GM21360 (cell line): ENCODE measurements around the gene ABI2.
"Not testable (repeated sequence)": the region's sequence is repeated elsewhere in the genome, so short reads cannot be mapped to it uniquely, and the experiment has no call there.

ENCODE experiments used
- ATAC-seq: cut with Tn5 transposase; IDR thresholded peaks from one replicate; pipeline ENCODE4 v1.9.1; 2021; ENCODE audit warnings: mild to moderate bottlenecking, moderate library complexity; ENCODE audit not compliant: unreplicated experiment

The ABI2 gene

GRCh38 chr2:203327901-203328759, at the start of gene ABI2:
Gene ABI2 (plus strand): TSS chr2:203328394. CDS start chr2:203328515, 121 bp downstream.
- peak; percentile 52 for ATAC-seq

- no peak for ATAC-seq
Measured at GRCh38 chr2:203279288-203279687, 48.9 kb upstream of the ABI2 start.

- no peak for ATAC-seq
Measured at GRCh38 chr2:203280428-203281064, 47.6 kb upstream of the ABI2 start.

GRCh38 chr2:203282101-203282500, 46.1 kb upstream of the ABI2 start:
- no peak for ATAC-seq

GRCh38 chr2:203286532-203286931, 41.7 kb upstream of the ABI2 start:
- no peak for ATAC-seq

- ATAC-seq = no peak
Measured at GRCh38 chr2:203301667-203302066, 26.5 kb upstream of the ABI2 start.

GRCh38 chr2:203302586-203302985, 25.6 kb upstream of the ABI2 start:
- ATAC-seq = not testable (repeated sequence)

GRCh38 chr2:203310688-203311436, 17.3 kb upstream of the ABI2 start:
- no peak for ATAC-seq

GRCh38 chr2:203326356-203326755, 1.8 kb upstream of the ABI2 start:
- ATAC-seq = no peak

GRCh38 chr2:203327582-203327900, 653 bp upstream of the ABI2 start:
- peak; percentile 8 for ATAC-seq

GRCh38 chr2:203328760-203329540, 756 bp downstream of the ABI2 start:
- ATAC-seq = peak; percentile 55

- ATAC-seq = no peak
Measured at GRCh38 chr2:203330434-203330833, 2.2 kb downstream of the ABI2 start.

GRCh38 chr2:203338322-203338721, 10.1 kb downstream of the ABI2 start:
- no peak for ATAC-seq

GRCh38 chr2:203340791-203341487, 12.7 kb downstream of the ABI2 start:
- no peak for ATAC-seq

- ATAC-seq = no peak
Measured at GRCh38 chr2:203341741-203342310, 13.6 kb downstream of the ABI2 start.

GRCh38 chr2:203342374-203342773, 14.2 kb downstream of the ABI2 start:
- ATAC-seq = not testable (repeated sequence)

- no peak for ATAC-seq
Measured at GRCh38 chr2:203344667-203345066, 16.5 kb downstream of the ABI2 start.

- no peak for ATAC-seq
Measured at GRCh38 chr2:203346612-203347011, 18.4 kb downstream of the ABI2 start.

- ATAC-seq = no peak
Measured at GRCh38 chr2:203347375-203347774, 19.2 kb downstream of the ABI2 start.
